GM12864 (cell line): ENCODE results near the gene TMCC2.

ENCODE experiments used
- DNase-seq: peaks from one replicate; pipeline ENCODE4 v3.0.0-alpha.2; 2011; ENCODE audit warnings: low read depth
- H3K4me3 ChIP-seq: 2 replicates; pipeline ENCODE4 v1.5.1; 2011; ENCODE audit warnings: mild to moderate bottlenecking, low read depth, low read length, control low read depth
- TF ChIP-seq, protein P1 (sequence below): IDR thresholded peaks from 2 replicates; pipeline ENCODE4 v1.5.1; 2011; ENCODE audit warnings: low read depth, mild to moderate bottlenecking, moderate library complexity, low read length, control low read depth, inconsistent platforms; ENCODE audit errors: missing control alignments

The TMCC2 gene

DNA sequence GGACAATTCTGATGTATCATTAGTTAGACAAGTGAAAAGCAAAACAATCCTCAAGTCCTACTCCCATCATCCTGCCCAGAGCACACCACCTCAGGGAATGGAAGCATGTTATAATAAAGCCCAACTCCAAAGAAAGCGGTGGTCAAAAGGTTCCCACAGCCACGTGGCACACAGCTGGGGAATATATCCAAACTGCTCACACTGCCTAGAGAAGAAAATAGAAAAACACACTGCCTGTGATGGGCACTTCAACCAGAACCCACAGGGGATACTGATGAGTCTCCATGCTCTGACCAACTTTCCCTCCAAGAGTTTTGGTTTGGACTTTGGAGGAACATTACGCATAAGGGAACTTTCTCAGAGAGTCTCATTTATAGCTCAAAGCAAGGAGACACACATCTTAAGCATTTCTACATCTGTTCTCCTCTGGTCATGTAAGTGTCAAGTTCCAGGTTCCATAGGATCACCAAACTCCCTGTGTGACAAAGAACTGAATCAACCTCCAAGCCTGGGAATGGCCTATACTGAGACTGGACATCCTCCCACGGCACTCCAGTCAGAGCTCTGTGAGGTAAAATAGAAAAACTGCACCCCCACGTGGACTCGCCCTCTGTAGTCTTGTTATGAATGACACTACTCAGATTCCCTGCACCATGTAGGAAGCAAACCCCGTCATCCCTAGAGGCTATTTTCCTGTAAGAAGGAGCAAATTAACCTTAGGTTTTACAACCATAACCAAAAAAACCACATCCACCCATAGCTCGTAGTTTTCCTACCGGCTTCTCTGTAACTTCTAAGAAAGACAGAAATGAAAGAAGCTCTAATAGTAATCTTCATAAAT, 28.4 kb upstream of the TMCC2 start:
- DNase-seq: no peak

DNA sequence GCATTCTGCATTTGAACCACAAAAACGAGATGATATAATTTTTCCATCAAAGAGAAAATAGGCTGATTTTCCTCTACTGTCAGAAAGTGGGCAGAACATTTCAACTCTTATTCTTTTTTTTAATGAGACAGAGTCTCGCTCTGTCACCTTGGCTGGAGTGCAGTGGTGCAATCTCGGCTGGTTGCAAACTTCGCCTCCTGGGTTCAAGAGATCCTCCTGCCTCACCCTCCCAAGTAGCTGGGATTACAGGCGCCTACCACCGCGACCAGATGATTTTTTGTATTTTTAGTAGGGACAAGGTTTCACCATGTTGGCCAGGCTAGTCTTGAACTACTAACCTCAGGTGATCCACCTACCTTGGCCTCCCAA, 27.8 kb upstream of the TMCC2 start:
- no peak overlapping the region for H3K4me3 ChIP-seq
- no peak for DNase-seq
- TF ChIP-seq, protein P1, sequence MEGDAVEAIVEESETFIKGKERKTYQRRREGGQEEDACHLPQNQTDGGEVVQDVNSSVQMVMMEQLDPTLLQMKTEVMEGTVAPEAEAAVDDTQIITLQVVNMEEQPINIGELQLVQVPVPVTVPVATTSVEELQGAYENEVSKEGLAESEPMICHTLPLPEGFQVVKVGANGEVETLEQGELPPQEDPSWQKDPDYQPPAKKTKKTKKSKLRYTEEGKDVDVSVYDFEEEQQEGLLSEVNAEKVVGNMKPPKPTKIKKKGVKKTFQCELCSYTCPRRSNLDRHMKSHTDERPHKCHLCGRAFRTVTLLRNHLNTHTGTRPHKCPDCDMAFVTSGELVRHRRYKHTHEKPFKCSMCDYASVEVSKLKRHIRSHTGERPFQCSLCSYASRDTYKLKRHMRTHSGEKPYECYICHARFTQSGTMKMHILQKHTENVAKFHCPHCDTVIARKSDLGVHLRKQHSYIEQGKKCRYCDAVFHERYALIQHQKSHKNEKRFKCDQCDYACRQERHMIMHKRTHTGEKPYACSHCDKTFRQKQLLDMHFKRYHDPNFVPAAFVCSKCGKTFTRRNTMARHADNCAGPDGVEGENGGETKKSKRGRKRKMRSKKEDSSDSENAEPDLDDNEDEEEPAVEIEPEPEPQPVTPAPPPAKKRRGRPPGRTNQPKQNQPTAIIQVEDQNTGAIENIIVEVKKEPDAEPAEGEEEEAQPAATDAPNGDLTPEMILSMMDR: no peak

More for the DNA sequence above, 28.4 kb upstream of the TMCC2 start:
- no peak overlapping the region for H3K4me3 ChIP-seq
- TF ChIP-seq, protein P1: no peak

DNA sequence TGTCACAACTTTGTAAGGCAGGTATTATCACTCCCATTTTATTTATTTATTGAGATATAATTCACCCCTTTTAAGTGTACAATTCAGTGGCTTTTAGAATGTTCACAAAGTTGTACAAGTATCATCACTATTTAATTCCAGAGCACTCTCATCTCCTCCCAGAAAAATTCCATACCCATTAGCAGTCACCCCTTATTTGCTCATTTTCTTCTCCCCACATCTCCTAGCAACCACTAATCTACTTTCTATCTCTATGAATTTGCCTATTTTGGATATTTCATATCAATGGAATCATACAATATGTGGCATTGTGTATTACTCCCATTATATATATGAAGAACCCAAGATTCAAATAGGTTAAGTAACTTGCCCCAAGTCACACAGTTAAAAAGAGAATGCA, 23.2 kb upstream of the TMCC2 start:
- DNase-seq: no peak
- TF ChIP-seq, protein P1: no peak
- H3K4me3 ChIP-seq: no peak overlapping the region

DNA sequence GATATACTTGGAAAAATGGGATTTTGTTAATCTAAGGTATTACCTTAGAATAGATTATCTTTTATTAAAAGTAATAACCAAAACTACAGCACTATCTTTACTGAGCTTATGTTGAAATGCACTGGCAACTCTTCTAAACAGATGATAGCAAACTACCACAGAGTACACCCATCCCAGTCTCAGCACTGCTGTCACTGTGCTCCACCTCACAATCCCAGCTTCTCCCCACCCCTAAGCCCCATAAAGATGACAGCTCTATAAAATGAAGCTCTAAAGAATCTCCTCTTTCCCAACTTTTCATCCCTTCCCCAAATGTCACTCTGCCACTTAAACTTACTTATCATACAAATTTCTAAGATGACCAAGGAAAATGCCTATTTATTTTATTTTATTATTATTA, 22.7 kb upstream of the TMCC2 start:
- no peak overlapping the region for H3K4me3 ChIP-seq
- TF ChIP-seq, protein P1: no peak
- no peak for DNase-seq

DNA sequence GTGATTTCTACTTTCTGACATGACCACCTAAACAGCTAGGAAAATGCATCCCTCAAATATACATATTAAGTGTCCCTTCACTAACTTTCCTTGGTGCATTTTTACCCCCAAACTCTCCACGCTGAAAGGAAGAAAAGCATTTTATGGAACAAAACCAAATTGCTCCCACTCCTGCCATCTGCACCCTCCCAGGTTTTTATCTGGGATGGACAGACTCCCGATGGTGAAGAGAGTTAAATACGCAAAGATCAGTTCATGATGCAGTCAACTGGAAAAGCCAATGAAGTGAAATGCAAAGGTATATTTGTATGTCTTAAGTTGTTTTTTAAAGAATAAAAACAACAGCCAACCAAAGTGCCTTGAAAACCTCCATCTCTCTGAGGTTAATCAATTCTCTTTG, 18.9 kb upstream of the TMCC2 start:
- DNase-seq: no peak
- H3K4me3 ChIP-seq: no peak overlapping the region
- TF ChIP-seq, protein P1: no peak

DNA sequence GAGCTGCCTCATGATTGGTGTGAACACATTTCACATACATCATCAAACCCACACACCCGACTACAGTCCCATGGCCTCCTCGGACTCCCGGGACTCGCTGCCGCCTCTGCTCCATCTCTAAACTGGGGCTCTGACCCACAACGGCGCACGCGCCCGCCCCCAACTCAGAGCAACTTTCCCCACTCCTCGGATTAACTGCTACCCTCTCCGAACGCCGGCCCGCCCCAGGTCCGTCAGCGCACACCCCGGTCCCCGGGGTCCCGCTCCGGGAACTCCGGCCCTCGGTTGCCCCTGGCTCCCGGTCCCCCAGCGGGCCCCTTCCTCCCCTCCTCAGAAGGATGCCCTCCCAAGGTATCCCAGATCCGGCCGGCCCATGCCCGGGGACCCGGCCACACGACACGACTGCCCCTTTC, 17.0 kb upstream of the TMCC2 start:
- DNase-seq: no peak
- peak overlapping the region; percentile 98 for H3K4me3 ChIP-seq
- TF ChIP-seq, protein P1: no peak

DNA sequence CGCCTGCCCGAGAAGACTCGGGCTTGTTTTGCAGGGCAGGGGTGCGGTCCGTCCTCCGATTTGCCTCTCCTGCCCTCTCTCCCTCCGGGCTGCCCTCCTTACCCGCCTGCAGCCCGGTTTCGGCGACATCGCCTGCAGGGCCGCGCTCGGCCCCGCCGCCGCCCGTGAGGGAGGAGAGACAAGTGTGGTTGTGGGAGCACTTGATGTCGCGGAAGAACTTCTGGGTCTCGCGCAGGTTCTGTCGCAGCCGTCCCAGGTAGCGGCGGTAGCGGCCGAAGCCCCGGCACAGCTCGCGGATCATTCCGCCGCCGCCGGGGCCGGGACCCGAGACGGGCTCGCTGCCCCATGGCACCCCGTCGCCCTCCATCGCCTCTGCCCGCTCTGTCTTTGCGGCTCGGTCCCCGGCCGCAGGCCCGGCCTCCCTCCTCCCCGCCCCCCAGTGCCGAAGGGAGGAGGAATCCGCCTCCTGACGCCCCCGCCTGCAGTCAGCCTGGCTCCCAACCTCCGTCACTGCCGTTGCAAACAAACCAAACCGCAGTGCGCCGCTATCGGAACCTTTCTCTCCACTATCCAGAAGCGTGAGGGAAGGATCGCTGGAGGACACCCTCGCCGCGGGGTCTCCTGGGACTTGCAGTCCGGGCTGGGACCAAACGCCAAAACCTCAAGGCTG, 16.4 kb upstream of the TMCC2 start, which contains the start of gene DSTYK:
Gene DSTYK, minus strand, starts transcription at position 534 of the 670 bp plus-strand sequence. Its CDS starts 167 bp downstream, at position 367.
- H3K4me3 ChIP-seq: peak within 1 kb of the TSS; percentile 98
- peak; percentile 89 for DNase-seq
- TF ChIP-seq, protein P1: no peak
